SU-DHL-6 (cell line): ENCODE measurements around the gene TET3.

Source experiments
- H2AFZ ChIP-seq: fragments of 200-600 bp; sonication (generic); 2 replicates; pipeline ENCODE4 v1.6.1; 2014; ENCODE audit warnings: low read depth, mild to moderate bottlenecking, moderate library complexity, mixed read lengths, antibody characterized with exemption, low read length; ENCODE audit not compliant: severe bottlenecking
- H3F3A ChIP-seq: fragments of 200-600 bp; shearing (Covaris generic); 2 replicates; pipeline ENCODE4 v1.6.0; 2016; ENCODE audit warnings: antibody characterized with exemption, mild to moderate bottlenecking; ENCODE audit not compliant: insufficient read depth
- H3K27ac ChIP-seq: fragments of 200-600 bp; sonication (generic); 2 replicates; pipeline ENCODE4 v1.5.1; 2016; ENCODE audit warnings: low read depth, mild to moderate bottlenecking, low read length, moderate library complexity, mixed read lengths
- H3K27me3 ChIP-seq: fragments of 200-600 bp; sonication (generic), shearing (Covaris generic); 2 replicates; pipeline ENCODE4 v1.6.0; 2014; ENCODE audit warnings: mild to moderate bottlenecking, low read length
- H3K36me3 ChIP-seq: fragments of 200-600 bp; sonication (generic); 2 replicates; pipeline ENCODE4 v1.6.1; 2014; ENCODE audit warnings: mild to moderate bottlenecking, low read length, mixed read lengths
- H3K4me2 ChIP-seq: fragments of 300-600, 200-600 bp; shearing (Covaris generic), sonication (generic); 2 replicates; pipeline ENCODE4 v1.6.0; 2014; ENCODE audit warnings: low read length, low read depth, mild to moderate bottlenecking; ENCODE audit not compliant: poor library complexity, severe bottlenecking
- H3K4me3 ChIP-seq: fragments of 200-600 bp; sonication (generic); 2 replicates; pipeline ENCODE4 v1.5.1; 2014; ENCODE audit warnings: antibody characterized with exemption, low read length, mild to moderate bottlenecking, mixed read lengths; ENCODE audit not compliant: insufficient read depth, poor library complexity, severe bottlenecking
- H3K79me2 ChIP-seq: fragments of 200-600 bp; sonication (generic); 2 replicates; pipeline ENCODE4 v1.6.1; 2014; ENCODE audit warnings: mild to moderate bottlenecking, low read length, moderate library complexity; ENCODE audit not compliant: insufficient read depth
- H3K9ac ChIP-seq: fragments of 200-600 bp; sonication (generic); 2 replicates; pipeline ENCODE4 v1.7.0; 2014; ENCODE audit warnings: mild to moderate bottlenecking, low read length
- H3K9me2 ChIP-seq: fragments of 200-600 bp; sonication (generic); replicated peaks from 2 replicates; pipeline ENCODE4 v1.6.1; 2014; ENCODE audit warnings: low read length; ENCODE audit not compliant: insufficient read depth
- H3K9me3 ChIP-seq: fragments of 200-600 bp; sonication (generic); 2 replicates; pipeline ENCODE4 v1.6.1; 2014; ENCODE audit warnings: low read length, mixed read lengths; ENCODE audit not compliant: insufficient read depth
- H4K20me1 ChIP-seq: fragments of 200-600 bp; sonication (generic); 2 replicates; pipeline ENCODE4 v1.6.1; 2014; ENCODE audit warnings: low read depth, mild to moderate bottlenecking, antibody characterized with exemption, low read length, moderate library complexity, mixed read lengths
- CTCF ChIP-seq: fragments of 200-600 bp; sonication (generic); IDR thresholded peaks from one replicate; pipeline ENCODE4 v1.5.1; 2017; ENCODE audit warnings: antibody characterized with exemption, mild to moderate bottlenecking, low read length, moderate library complexity; ENCODE audit not compliant: insufficient read depth, poor library complexity, severe bottlenecking
- EZH2phosphoT487 ChIP-seq: fragments of 200-600 bp; sonication (generic), shearing (Covaris generic); conservative IDR thresholded peaks from 2 replicates; pipeline ENCODE4 v1.6.1; 2018; ENCODE audit warnings: mild to moderate bottlenecking, antibody characterized with exemption, low read length, moderate library complexity, mixed read lengths

Gene TET3

GRCh38 chr2:74028290-74028689 is 43.6 kb downstream of the TET3 start:
- Histone ChIP-seq H3K79me2 (peaks cover 83% of the 10 kb centered on the region), H3K9me3 (no peaks in the 10 kb centered on the region; the same call in 1 of the 2 replicates), H3K27ac (no peak overlapping the region), H3F3A (peaks cover 39% of the 10 kb centered on the region), H3K9ac (no peak overlapping the region), H3K9me2 (no peaks in the 10 kb centered on the region), H4K20me1 (no peaks in the 10 kb centered on the region; the same call in 1 of the 2 replicates), H3K36me3 (peaks cover 4% of the 10 kb centered on the region; the same call in 1 of the 2 replicates), H3K4me3 (no peak overlapping the region), H3K27me3 (no peaks in the 10 kb centered on the region), H2AFZ (no peak overlapping the region), H3K4me2 (no peak overlapping the region)
- TF ChIP-seq EZH2phosphoT487 = no peak
- TF ChIP-seq CTCF = no peak

GRCh38 chr2:74028741-74029140 is 44.0 kb downstream of the TET3 start:
- Histone ChIP-seq H3K9ac (no peak overlapping the region), H3K9me2 (no peaks in the 10 kb centered on the region), H3F3A (peaks cover 42% of the 10 kb centered on the region), H3K36me3 (peaks cover 4% of the 10 kb centered on the region; the same call in 1 of the 2 replicates), H3K27me3 (no peaks in the 10 kb centered on the region), H3K79me2 (peaks cover 83% of the 10 kb centered on the region), H2AFZ (no peak overlapping the region), H3K27ac (peak overlapping the region; percentile 90; the same call in 1 of the 2 replicates), H3K4me2 (no peak overlapping the region), H3K4me3 (no peak overlapping the region), H4K20me1 (no peaks in the 10 kb centered on the region), H3K9me3 (no peaks in the 10 kb centered on the region; the same call in 1 of the 2 replicates)
- TF ChIP-seq CTCF = no peak
- TF ChIP-seq EZH2phosphoT487 = no peak

- peaks cover 42% of the 10 kb centered on the region for H3F3A ChIP-seq
- no peaks in the 10 kb centered on the region for H3K9me2 ChIP-seq
- H3K9ac ChIP-seq = no peak overlapping the region
- peaks cover 4% of the 10 kb centered on the region; the same call in 1 of the 2 replicates for H3K36me3 ChIP-seq
- H2AFZ ChIP-seq = no peak overlapping the region
- H3K4me2 ChIP-seq = peak overlapping the region; percentile 76
- peaks cover 84% of the 10 kb centered on the region for H3K79me2 ChIP-seq
- H3K4me3 ChIP-seq = no peak overlapping the region
- no peaks in the 10 kb centered on the region; the same call in 1 of the 2 replicates for H3K9me3 ChIP-seq
- no peaks in the 10 kb centered on the region for H3K27me3 ChIP-seq
- TF ChIP-seq CTCF (no peak), EZH2phosphoT487 (no peak)
- H3K27ac ChIP-seq = peak overlapping the region; percentile 90
- no peaks in the 10 kb centered on the region for H4K20me1 ChIP-seq
Measured at GRCh38 chr2:74029714-74030397, 45.1 kb downstream of the TET3 start.
